Stimulated activated CD4-positive, alpha-beta T cell treated with anti-CD3 and anti-CD28 coated beads, TNF-alpha, amount 100 ng/mL, for 4 hours (primary cell): ENCODE results near the gene FOXL3.
A peak's percentile ranks its signal among the peaks of the same experiment; 100 is the strongest.

Source experiments
- DNase-seq, 3 experiments: peaks; one replicate each; pipeline ENCODE4 v3.0.0-alpha.2; 2020; ENCODE audit warnings: low read depth in 3 of 3

FOXL3 gene

DNA sequence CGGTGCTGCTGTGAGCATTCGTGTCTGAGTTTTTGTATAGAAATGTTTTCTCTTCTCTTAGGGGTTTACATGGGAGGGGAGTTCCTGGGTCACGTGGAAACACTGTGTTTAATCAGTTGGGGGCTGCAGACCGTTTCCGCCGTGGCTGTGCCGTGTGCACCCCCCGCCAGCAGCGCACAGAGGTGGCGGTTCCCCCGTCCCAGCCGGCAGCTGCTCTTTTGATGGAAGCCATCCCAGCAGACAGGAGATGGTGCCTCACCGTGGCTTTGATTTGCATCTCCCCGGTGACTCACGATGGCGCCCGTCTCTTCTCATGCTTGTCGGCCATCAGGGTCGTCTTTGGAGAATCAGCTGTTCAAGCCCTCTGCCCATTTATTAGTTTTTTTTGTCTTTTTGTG is 34.9 kb upstream of the FOXL3 start:
- no peak for DNase-seq

DNA sequence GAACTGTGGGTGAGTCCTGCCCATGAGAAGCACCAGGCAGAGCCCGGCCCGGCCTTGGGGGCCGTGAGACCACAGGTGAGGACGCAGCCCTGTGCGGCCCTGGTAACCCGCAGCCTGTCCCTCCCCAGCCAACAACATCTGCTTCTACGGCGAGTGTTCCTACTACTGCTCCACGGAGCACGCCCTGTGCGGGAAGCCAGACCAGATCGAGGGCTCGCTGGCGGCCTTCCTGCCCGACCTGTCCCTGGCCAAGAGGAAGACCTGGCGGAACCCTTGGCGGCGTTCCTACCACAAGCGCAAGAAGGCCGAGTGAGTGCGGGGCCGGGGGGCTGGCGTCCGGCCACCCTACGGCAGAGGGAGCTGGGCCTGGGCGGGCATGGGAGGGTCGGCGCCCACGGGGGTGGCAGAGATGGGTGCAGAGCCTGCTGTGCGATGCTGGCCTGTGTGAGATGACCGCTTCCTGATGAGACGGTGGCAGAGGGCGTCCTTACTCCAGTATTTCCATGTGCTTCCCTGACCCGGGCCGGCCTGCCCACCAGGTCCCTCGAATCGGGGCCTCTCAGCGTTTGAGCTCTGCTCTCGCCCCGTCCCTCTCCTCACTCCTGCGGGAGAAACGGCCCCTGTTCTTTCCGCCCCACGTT is 34.1 kb upstream of the FOXL3 start:
- DNase-seq, result no peak

DNA sequence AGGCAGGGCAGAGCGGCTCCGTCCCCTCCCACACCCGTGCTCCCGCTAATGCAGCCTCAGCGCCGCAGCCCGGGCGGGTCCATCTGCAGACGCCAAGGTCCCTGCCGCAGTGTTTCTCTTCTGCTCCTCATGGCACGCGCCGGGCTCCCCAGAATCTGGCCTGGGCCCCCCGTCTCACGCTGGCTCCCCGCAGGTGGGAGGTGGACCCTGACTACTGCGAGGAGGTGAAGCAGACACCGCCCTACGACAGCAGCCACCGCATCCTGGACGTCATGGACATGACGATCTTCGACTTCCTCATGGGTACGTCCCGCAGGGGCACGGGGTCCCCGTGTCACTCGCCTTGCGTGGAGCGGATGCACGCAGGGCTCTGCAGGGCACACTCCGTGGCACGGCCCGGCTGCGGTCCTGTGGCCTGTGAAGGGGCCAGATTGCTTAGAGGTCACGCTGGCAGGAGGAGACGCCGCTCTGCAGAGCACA is 33.5 kb upstream of the FOXL3 start:
- no peak for DNase-seq

DNA sequence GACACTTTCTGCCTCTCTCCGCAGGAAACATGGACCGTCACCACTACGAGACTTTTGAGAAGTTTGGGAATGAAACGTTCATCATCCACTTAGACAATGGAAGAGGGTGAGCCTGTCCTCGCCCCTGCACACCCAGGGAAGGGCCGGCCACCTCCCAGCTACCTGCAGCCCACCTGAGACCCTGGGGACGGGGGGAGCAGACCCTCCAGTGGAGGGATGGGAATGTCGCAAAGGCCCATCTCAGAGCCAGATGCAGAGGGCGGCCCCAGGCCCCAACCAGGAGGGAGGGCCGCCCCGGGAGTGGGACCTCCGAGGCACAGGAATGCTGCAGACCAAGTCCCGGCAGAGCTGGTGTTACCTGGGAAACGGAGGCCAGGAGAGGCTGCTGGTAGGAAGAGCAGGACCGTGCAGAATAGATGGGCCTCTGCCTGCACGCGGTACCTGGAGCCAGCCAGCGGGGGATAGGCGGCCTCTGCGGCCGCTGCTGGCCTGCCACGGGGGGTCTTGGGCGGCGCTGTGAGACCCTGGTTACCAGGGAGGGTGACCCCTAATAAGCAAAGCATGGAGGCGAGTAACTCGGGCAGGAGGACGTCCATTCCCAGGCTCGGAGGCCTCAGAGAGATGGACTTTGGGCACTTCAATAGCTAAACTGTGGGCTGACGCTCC is 32.9 kb upstream of the FOXL3 start:
- DNase-seq, result no peak

DNA sequence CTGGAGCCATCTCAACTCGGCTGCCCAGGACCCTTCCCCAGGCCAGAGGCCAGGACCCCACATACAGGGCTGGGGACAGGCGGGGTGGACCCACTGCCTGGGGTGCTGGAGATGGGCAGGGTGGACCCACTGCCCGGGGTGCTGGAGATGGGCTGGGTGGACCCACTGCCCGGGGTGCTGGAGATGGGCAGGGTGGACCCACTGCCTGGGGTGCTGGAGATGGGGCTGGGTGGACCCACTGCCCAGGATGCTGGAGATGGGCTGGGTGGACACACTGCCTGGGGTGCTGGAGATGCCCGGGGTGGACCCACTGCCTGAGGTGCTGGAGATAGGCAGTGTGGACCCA is 32.4 kb upstream of the FOXL3 start:
- no peak for DNase-seq

DNA sequence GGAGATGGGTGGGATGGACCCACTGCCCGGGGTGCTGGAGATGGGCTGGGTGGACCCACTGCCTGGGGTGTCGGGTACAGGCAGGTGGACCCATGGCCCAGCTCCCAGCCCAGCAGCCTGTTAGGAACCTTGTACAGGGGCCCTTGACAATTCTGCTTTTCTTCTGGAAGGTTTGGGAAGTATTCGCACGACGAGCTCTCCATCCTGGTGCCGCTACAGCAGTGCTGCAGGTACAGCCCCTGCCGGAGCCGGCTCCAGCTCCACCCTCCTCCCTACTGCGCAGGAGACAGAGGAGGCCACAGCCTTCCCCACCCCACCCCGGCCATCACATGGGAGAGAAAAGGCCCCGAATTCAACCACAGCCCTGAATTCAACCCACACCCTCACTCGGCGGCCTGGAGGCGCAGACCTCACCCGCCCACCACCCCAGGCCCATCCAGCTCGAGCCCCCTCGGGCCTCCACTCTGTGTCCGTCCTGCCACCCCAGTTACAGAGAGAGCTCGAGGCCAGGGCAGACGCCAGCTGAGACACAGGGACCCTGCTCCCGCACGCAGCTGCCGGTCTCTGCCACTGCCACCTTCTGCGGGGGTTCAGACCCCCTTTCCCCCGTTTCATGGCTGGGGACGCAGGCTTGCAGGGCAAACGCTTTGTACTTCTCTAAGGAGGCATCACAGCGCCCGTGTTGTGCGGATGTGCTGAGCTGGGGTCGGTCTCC is 31.3 kb upstream of the FOXL3 start:
- no peak for DNase-seq

- no peak for DNase-seq
Observed at GRCh38 chr7:259191-259505, 30.8 kb upstream of the FOXL3 start.

- DNase-seq, result no peak
Observed at GRCh38 chr7:259751-260405, 30.1 kb upstream of the FOXL3 start.

DNA sequence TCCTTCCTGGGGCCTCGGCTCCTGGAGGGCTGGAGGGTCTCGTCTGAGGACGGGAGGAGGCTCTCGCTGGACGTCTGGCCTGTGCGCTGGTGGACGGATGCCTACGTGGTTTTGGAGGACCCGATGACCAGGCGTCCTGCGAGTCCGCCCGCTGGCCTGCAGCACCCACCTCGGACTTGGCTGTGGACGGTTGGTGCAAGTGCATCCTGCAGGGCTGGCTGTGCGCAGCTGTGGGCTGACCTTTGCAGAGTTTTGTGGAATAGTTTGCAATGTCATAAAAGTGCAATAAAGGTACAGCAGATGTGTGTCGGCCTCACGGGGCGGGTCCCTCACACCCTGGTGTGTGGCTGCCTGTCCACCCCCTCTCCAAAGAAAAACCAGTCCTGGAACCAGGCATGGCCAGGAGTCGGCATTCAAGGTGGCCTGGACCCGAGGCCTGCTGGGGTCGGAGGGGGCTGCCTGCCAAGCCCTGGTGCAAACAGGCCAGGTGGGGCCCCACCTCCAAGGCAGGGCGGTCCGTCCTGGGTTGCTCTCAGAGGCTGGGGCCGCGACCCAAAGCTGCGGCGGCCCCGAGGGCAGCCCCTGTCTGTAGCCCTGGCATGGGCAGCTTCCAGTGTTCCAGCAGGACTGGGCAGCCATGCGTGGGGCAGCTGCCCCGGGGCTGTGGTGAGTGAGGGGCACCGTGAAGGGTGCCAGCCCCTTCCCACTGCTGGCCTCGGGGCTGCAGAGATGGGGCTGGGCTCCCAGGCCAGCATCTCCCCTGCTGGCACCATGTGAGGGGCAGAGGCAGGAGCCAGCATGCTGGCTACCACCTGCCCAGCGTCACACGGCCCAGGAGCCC is 29.3 kb upstream of the FOXL3 start:
- DNase-seq, result no peak

GRCh38 chr7:261341-262250 is 28.4 kb upstream of the FOXL3 start:
- DNase-seq, result no peak

GRCh38 chr7:262251-262572 is 27.8 kb upstream of the FOXL3 start:
- DNase-seq, result no peak

- peak; percentile 14 to 37 (median 29) for DNase-seq
Observed at GRCh38 chr7:262631-263311, 27.2 kb upstream of the FOXL3 start.

GRCh38 chr7:263483-264351 is 26.3 kb upstream of the FOXL3 start:
- peak in 1 of 3 experiments; percentile 31 for DNase-seq

DNA sequence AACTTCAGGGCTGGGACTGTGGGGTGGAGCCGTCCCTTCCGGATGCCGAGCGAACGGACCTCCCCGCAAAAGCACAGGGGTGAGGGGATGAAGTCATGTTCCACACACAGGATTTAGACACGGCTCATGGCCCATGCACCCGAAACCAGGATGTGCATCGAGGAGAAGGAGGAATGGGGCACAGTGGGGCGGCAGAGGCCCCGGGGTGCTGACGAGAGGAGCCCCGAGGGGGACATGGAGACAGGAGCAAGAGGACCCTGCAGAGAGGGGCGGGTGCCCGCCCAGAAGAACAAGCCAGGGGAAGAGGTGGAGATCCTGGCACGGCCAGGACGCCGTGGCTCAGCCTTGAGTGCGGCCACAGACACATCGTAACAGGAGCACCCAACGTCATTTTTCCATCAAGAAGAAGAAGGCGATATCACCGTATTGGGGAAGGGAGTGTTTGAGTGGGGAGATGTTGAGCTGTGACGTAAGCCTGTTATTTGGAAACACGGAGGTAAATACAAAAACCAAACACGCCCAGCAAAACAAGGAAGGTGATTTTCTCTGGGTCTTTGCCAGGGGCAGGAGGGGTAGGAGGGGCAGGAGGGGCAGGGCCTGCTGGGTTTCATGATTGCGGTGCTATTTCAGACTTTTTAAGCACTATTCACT is 25.3 kb upstream of the FOXL3 start:
- no peak for DNase-seq

GRCh38 chr7:265192-265997 is 24.6 kb upstream of the FOXL3 start:
- no peak for DNase-seq

GRCh38 chr7:265998-266850 is 23.7 kb upstream of the FOXL3 start:
- no peak for DNase-seq
